HEK293 (cell line): ENCODE data around the gene TMEM63B.
A peak's percentile ranks its signal among the peaks of the same experiment; 100 is the strongest.

Source experiments
- IKZF3 ChIP-seq: fragments of 450-650 bp; IDR thresholded peaks from 2 replicates; pipeline ENCODE4 v1.5.0; 2018; ENCODE audit warnings: missing biosample characterization, mild to moderate bottlenecking, missing genetic modification characterization, moderate library complexity
- KLF1 ChIP-seq: fragments of 450-650 bp; formaldehyde crosslinking; IDR thresholded peaks from 2 replicates; pipeline ENCODE4 v1.5.1; 2016; ENCODE audit warnings: missing biosample characterization, missing genetic modification characterization
- PRDM2 ChIP-seq: fragments of 450-650 bp; formaldehyde crosslinking; IDR thresholded peaks from 2 replicates; pipeline ENCODE4 v1.5.1; 2016; ENCODE audit warnings: missing biosample characterization, missing genetic modification characterization, borderline replicate concordance
- PRDM4 ChIP-seq: fragments of 450-650 bp; formaldehyde crosslinking; IDR thresholded peaks from 2 replicates; pipeline ENCODE4 v1.5.1; 2017; ENCODE audit warnings: missing biosample characterization, missing genetic modification characterization
- SP7 ChIP-seq: fragments of 450-650 bp; formaldehyde crosslinking; IDR thresholded peaks from 2 replicates; pipeline ENCODE4 v1.5.1; 2016; ENCODE audit warnings: missing biosample characterization, missing genetic modification characterization
- TSHZ1 ChIP-seq: fragments of 450-650 bp; formaldehyde crosslinking; IDR thresholded peaks from 2 replicates; pipeline ENCODE4 v1.5.1; 2016; ENCODE audit warnings: missing biosample characterization, missing genetic modification characterization, borderline replicate concordance
- ZNF239 ChIP-seq: fragments of 450-650 bp; formaldehyde crosslinking; IDR thresholded peaks from 2 replicates; pipeline ENCODE4 v1.5.1; 2016; ENCODE audit warnings: missing biosample characterization, missing genetic modification characterization
- ZNF362 ChIP-seq: fragments of 450-650 bp; formaldehyde crosslinking; IDR thresholded peaks from 2 replicates; pipeline ENCODE4 v1.5.1; 2016; ENCODE audit warnings: missing biosample characterization, missing genetic modification characterization
- ZNF621 ChIP-seq: fragments of 450-650 bp; formaldehyde crosslinking; IDR thresholded peaks from 2 replicates; pipeline ENCODE4 v1.5.1; 2017; ENCODE audit warnings: missing biosample characterization, missing genetic modification characterization
- ZNF664 ChIP-seq: fragments of 450-650 bp; formaldehyde crosslinking; IDR thresholded peaks from 2 replicates; pipeline ENCODE4 v1.5.1; 2016; ENCODE audit warnings: missing biosample characterization, missing genetic modification characterization
- ZSCAN16 ChIP-seq: fragments of 450-650 bp; formaldehyde crosslinking; IDR thresholded peaks from 2 replicates; pipeline ENCODE4 v1.5.1; 2016; ENCODE audit warnings: missing biosample characterization, missing genetic modification characterization
- ZSCAN23 ChIP-seq: fragments of 450-650 bp; formaldehyde crosslinking; IDR thresholded peaks from 2 replicates; pipeline ENCODE4 v1.5.1; 2016; ENCODE audit warnings: missing biosample characterization, missing genetic modification characterization

Gene TMEM63B

GRCh38 chr6:44123544-44123943 lies 3.8 kb upstream of the TMEM63B start (continued):
- no peak for TF ChIP-seq PRDM2 (tag by site-specific recombination)
- no peak for TF ChIP-seq ZNF239 (tag by site-specific recombination)
- TF ChIP-seq KLF1 (tag by site-specific recombination): peak; percentile 65
- peak; percentile 58; the same call in 1 of the 2 replicates for TF ChIP-seq ZNF664 (tag by site-specific recombination)
- 0 out of 2 replicates have a peak, but pooled peaks have one; percentile 21 for TF ChIP-seq SP7 (tag by site-specific recombination)
- no peak for TF ChIP-seq TSHZ1 (tag by site-specific recombination)
- TF ChIP-seq ZNF621: no peak
- TF ChIP-seq PRDM4: no peak
- no peak for TF ChIP-seq ZSCAN16 (tag by site-specific recombination)
- no peak for TF ChIP-seq IKZF3 (tag by site-specific recombination)
- no peak for TF ChIP-seq ZSCAN23 (tag by site-specific recombination)
- no peak for TF ChIP-seq ZNF362 (tag by site-specific recombination)
